ENCODE results near the gene KIF5C. TPM values are rescaled to one million over a fixed set of nuclear protein-coding genes. Genes with fewer than 3 reads are reported as not detected.

KIF5C gene
- total RNA-seq, 1 donor from 2014 or later, result 0.49 TPM

DNA sequence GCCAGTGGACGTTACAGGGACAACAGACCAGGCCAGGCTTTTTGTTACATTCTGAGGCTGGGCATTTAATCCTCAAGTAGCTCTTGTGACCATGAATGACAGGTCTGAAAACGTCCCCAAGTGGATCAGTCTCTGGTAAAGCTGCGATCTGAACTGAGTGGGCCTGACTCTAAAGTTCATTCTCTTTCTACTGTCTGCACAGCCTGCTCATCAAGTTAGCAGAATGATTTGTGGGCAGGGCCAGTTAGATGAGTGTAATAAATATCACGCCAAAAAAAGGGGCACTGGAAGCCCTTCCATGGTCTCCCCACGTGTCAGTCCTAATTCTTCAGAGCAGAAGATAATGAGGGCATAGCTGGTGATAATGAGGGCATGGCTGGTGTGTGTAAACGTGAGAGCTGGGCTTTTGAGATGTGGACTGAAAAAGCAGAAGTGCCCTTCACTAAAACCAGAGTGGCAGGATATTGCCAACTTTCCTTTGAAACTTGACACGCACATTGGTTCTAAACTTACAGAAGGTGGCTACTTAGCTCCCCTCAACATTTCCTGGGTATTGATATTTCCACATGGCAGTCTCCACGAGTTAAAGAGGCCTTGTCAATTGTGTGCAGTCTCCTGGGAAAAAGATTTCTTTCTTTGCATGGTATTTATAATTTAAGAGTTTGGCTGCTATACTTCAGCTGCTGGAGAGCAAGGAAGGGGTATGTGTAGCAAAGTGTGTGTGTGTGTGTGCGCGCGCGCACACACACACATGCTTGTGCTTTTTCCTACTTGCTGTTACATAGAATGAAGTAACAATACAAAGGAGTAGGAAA, 90.8 kb downstream of the KIF5C start:
- Histone ChIP-seq H3K4me1 (peaks cover 7% of the 10 kb centered on the region), H3K27me3 (no peaks in the 10 kb centered on the region), H3K4me3 (no peak overlapping the region), H3K9me3 (no peaks in the 10 kb centered on the region), H3K27ac (no peak overlapping the region), H3K36me3 (no peaks in the 10 kb centered on the region)
- TF ChIP-seq, protein P1, sequence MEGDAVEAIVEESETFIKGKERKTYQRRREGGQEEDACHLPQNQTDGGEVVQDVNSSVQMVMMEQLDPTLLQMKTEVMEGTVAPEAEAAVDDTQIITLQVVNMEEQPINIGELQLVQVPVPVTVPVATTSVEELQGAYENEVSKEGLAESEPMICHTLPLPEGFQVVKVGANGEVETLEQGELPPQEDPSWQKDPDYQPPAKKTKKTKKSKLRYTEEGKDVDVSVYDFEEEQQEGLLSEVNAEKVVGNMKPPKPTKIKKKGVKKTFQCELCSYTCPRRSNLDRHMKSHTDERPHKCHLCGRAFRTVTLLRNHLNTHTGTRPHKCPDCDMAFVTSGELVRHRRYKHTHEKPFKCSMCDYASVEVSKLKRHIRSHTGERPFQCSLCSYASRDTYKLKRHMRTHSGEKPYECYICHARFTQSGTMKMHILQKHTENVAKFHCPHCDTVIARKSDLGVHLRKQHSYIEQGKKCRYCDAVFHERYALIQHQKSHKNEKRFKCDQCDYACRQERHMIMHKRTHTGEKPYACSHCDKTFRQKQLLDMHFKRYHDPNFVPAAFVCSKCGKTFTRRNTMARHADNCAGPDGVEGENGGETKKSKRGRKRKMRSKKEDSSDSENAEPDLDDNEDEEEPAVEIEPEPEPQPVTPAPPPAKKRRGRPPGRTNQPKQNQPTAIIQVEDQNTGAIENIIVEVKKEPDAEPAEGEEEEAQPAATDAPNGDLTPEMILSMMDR (IDR thresholded peaks at IDR 0.05), result no peak
- peak; percentile 82 for ATAC-seq
- no peak for DNase-seq
- intact Hi-C loops (cut with DNase I), result no loop called here

DNA sequence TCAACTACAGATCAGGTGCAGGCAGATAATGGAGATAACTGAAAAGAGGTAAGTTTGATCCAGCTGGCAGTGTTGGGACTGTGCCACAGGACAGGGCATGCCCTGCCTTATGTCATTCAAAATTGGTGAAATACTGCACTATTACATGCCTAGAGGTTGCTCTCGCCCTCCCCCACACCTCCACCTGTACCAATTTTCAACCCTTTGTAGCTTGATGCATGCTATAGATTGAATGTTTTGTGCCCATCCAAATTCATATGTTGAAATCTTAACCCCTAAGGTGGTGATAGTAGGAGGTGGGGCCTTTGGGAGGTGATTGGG, 91.4 kb downstream of the KIF5C start:
- DNase-seq (no peak), ATAC-seq (peak; percentile 22)
- no peaks in the 10 kb centered on the region for H3K9me3 ChIP-seq
- TF ChIP-seq, protein P1 (IDR thresholded peaks at IDR 0.05), result no peak
- H3K4me3 ChIP-seq, result no peak overlapping the region
- no peaks in the 10 kb centered on the region for H3K27me3 ChIP-seq
- no peak overlapping the region for H3K27ac ChIP-seq
- intact Hi-C loops (cut with DNase I), result no loop called here
- H3K36me3 ChIP-seq, result no peaks in the 10 kb centered on the region
- peaks cover 7% of the 10 kb centered on the region for H3K4me1 ChIP-seq

DNA sequence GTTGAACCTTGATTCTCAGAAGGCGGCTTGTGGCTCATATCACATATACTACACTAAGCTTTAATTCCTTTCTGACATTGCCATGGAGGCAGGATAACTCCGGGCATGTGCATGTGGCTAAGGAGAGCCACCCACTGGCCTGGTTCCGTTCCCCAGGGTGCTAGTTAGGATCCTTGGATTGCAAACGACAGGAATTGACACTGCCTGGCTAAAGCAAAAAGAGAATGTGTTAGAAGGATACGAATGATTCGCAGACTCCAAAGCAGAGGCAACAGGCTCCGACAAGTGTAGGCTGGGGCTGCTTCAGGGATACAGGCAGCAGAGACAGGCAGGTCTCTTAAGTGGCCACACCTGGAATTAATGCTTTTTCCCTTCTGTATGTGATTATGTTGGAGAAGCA, 92.0 kb downstream of the KIF5C start:
- Histone ChIP-seq H3K27ac (no peak overlapping the region), H3K4me3 (no peak overlapping the region), H3K4me1 (peaks cover 7% of the 10 kb centered on the region), H3K36me3 (no peaks in the 10 kb centered on the region), H3K9me3 (no peaks in the 10 kb centered on the region), H3K27me3 (no peaks in the 10 kb centered on the region)
- ATAC-seq (no peak), DNase-seq (no peak)
- intact Hi-C loops (cut with DNase I), result no loop called here
- TF ChIP-seq, protein P1 (IDR thresholded peaks at IDR 0.05), result no peak

DNA sequence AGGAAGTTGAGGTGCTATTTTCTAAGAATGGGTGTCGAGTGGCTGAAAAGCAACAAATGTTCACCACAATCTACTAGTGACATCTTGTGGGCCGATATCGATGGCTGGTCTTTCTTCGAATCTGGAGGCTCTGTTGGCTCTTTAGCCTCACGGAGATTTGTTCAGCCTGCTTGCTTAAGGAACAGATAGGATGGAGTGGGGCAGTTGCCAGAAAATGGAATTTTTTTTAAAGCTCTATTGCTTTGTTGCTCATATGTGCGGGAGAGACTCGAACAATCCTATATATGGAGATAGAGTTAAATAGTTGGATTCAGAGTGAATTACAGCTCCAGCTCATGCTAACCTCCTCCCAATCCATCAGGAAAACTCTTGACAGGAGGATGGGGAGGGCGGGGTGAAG, 92.6 kb downstream of the KIF5C start:
- H3K4me3 ChIP-seq, result no peak overlapping the region
- H3K36me3 ChIP-seq, result no peaks in the 10 kb centered on the region
- no peaks in the 10 kb centered on the region for H3K9me3 ChIP-seq
- H3K27ac ChIP-seq, result no peak overlapping the region
- H3K4me1 ChIP-seq, result peaks cover 7% of the 10 kb centered on the region
- ATAC-seq, result no peak
- intact Hi-C loops (cut with DNase I), result no loop called here
- TF ChIP-seq, protein P1 (IDR thresholded peaks at IDR 0.05), result no peak
- no peaks in the 10 kb centered on the region for H3K27me3 ChIP-seq
- DNase-seq, result no peak

DNA sequence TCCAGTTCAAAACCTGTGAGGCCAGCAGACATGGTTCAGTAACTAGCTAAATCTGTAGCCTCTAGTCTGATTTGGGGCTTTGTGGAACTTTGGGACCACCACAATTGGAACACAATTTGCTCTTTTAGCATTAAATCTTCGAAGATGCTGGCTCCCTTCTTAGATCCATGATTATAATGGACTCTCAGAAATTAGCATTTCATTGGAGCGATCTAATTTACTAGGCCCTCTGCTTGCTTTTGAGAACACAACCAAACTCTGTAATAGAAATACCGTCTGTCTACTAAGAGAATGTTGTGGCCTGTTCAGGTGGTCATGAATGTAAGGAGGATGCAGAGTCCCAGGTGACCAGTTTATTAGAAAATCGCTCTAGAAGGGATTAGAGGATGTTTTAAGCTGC, 93.3 kb downstream of the KIF5C start:
- H3K36me3 ChIP-seq, result no peaks in the 10 kb centered on the region
- H3K4me1 ChIP-seq, result peaks cover 7% of the 10 kb centered on the region
- intact Hi-C loops (cut with DNase I), result no loop called here
- no peak for ATAC-seq
- H3K27ac ChIP-seq, result no peak overlapping the region
- TF ChIP-seq, protein P1 (IDR thresholded peaks at IDR 0.05), result no peak
- H3K27me3 ChIP-seq, result no peaks in the 10 kb centered on the region
- DNase-seq, result no peak
- H3K4me3 ChIP-seq, result no peak overlapping the region
- H3K9me3 ChIP-seq, result no peaks in the 10 kb centered on the region
